Trophoblast cell (in vitro differentiated cells and primary cell): ENCODE measurements around the gene IFI44.

ENCODE experiments used
- DNase-seq, 2 donors: peaks; one replicate each; pipeline ENCODE4 v3.0.0-alpha.2; 2016
- H2AFZ ChIP-seq: 2 replicates; pipeline ENCODE4 v1.6.1; 2013; ENCODE audit warnings: low read length, moderate library complexity, mild to moderate bottlenecking; ENCODE audit not compliant: insufficient read depth, poor library complexity
- H2AK5ac ChIP-seq: 2 replicates; pipeline ENCODE4 v1.6.1; 2013; ENCODE audit warnings: mild to moderate bottlenecking, low read length
- H2BK120ac ChIP-seq: 2 replicates; pipeline ENCODE4 v1.6.1; 2013; ENCODE audit warnings: low read length, mild to moderate bottlenecking, moderate library complexity; ENCODE audit not compliant: insufficient read depth, poor library complexity
- H2BK12ac ChIP-seq: 2 replicates; pipeline ENCODE4 v1.6.1; 2013; ENCODE audit warnings: mild to moderate bottlenecking, low read length, moderate library complexity
- H2BK5ac ChIP-seq: 2 replicates; pipeline ENCODE4 v1.6.1; 2013; ENCODE audit warnings: low read length, low read depth, moderate library complexity, mild to moderate bottlenecking; ENCODE audit not compliant: poor library complexity
- H3K14ac ChIP-seq: 2 replicates; pipeline ENCODE4 v1.6.1; 2013; ENCODE audit warnings: mild to moderate bottlenecking, low read length
- H3K18ac ChIP-seq: 2 replicates; pipeline ENCODE4 v1.6.1; 2013; ENCODE audit warnings: mild to moderate bottlenecking, low read length
- H3K23ac ChIP-seq: 2 replicates; pipeline ENCODE4 v1.6.1; 2013; ENCODE audit warnings: low read length
- H3K27ac ChIP-seq: 2 replicates; pipeline ENCODE4 v1.5.1; 2013; ENCODE audit warnings: low read depth, mild to moderate bottlenecking, inconsistent platforms, low read length, moderate library complexity
- H3K27me3 ChIP-seq: 2 replicates; pipeline ENCODE4 v1.6.1; 2013; ENCODE audit warnings: inconsistent platforms, mild to moderate bottlenecking, low read length, moderate library complexity; ENCODE audit not compliant: insufficient read depth
- H3K36me3 ChIP-seq, 2 experiments: 1 replicate in 1 of 2; 2 replicates in 1 of 2; pipeline ENCODE4 v1.6.1; 2013; ENCODE audit warnings: low read length in 2 of 2, mild to moderate bottlenecking in 2 of 2, moderate library complexity in 1 of 2; ENCODE audit not compliant: insufficient read depth in 2 of 2, control insufficient read depth in 1 of 2
- H3K4ac ChIP-seq: 2 replicates; pipeline ENCODE4 v1.6.1; 2013; ENCODE audit warnings: low read depth, mild to moderate bottlenecking, low read length, moderate library complexity
- H3K4me1 ChIP-seq, 2 experiments: 1 replicate in 1 of 2; 2 replicates in 1 of 2; pipeline ENCODE4 v1.6.1; 2013; ENCODE audit warnings: low read length in 2 of 2, mild to moderate bottlenecking in 2 of 2, moderate library complexity in 1 of 2; ENCODE audit not compliant: insufficient read depth in 2 of 2, control insufficient read depth in 1 of 2
- H3K4me2 ChIP-seq: 2 replicates; pipeline ENCODE4 v1.6.1; 2013; ENCODE audit warnings: inconsistent platforms, mild to moderate bottlenecking, low read length, moderate library complexity
- H3K4me3 ChIP-seq: 2 replicates; pipeline ENCODE4 v1.5.1; 2013; ENCODE audit warnings: mild to moderate bottlenecking, low read depth, low read length, inconsistent platforms
- H3K79me1 ChIP-seq: one replicate; pipeline ENCODE4 v1.6.1; 2013; ENCODE audit warnings: low read length
- H3K79me2 ChIP-seq: 2 replicates; pipeline ENCODE4 v1.6.1; 2013; ENCODE audit warnings: low read length, mild to moderate bottlenecking; ENCODE audit not compliant: control insufficient read depth, insufficient read depth, poor library complexity
- H3K9ac ChIP-seq: 2 replicates; pipeline ENCODE4 v1.6.1; 2013; ENCODE audit warnings: mild to moderate bottlenecking, low read length
- H3K9me3 ChIP-seq: 2 replicates; pipeline ENCODE4 v1.6.1; 2013; ENCODE audit warnings: low read depth, mild to moderate bottlenecking, control low read depth, inconsistent platforms, low read length; ENCODE audit not compliant: insufficient read depth
- H4K12ac ChIP-seq: 2 replicates; pipeline ENCODE4 v1.6.1; 2013; ENCODE audit warnings: low read depth, mild to moderate bottlenecking, low read length, moderate library complexity
- H4K8ac ChIP-seq: 2 replicates; pipeline ENCODE4 v1.6.1; 2013; ENCODE audit warnings: low read depth, mild to moderate bottlenecking, low read length, moderate library complexity
- H4K91ac ChIP-seq: one replicate; pipeline ENCODE4 v1.6.1; 2013; ENCODE audit warnings: low read depth, mild to moderate bottlenecking, low read length, moderate library complexity
- WGBS: extraction: QIAGEN DNeasy Blood & Tissue Kit; methylation state at CpG from one replicate; pipeline ENCODE4 v1.1.7; 2013; ENCODE audit warnings: missing lambda C conversion rate; ENCODE audit not compliant: insufficient read length, insufficient coverage; ENCODE audit errors: extremely low coverage; 5-methylcytosine and 5-hydroxymethylcytosine counted together

IFI44 gene

GRCh38 chr1:78622548-78622947, 27.1 kb upstream of the IFI44 start:
- H3K4me1 ChIP-seq = no peaks in the 10 kb centered on the region
- no peaks in the 10 kb centered on the region for H3K9me3 ChIP-seq
- H3K4me2 ChIP-seq = no peak overlapping the region
- H4K12ac ChIP-seq = no peak overlapping the region
- no peak overlapping the region for H2BK5ac ChIP-seq
- no peak overlapping the region for H3K14ac ChIP-seq
- no peak overlapping the region for H3K23ac ChIP-seq
- no peak overlapping the region for H2BK12ac ChIP-seq
- no peaks in the 10 kb centered on the region for H3K79me2 ChIP-seq
- no peak overlapping the region for H3K4ac ChIP-seq
- H3K27ac ChIP-seq = no peak overlapping the region
- no peak for DNase-seq
- H4K91ac ChIP-seq = no peak overlapping the region
- H3K79me1 ChIP-seq = no peaks in the 10 kb centered on the region
- no CpG with 5 or more reads among the region's 4 CpGs for WGBS
- no peaks in the 10 kb centered on the region for H3K27me3 ChIP-seq
- H2BK120ac ChIP-seq = no peak overlapping the region
- no peak overlapping the region for H3K4me3 ChIP-seq
- no peaks in the 10 kb centered on the region for H3K36me3 ChIP-seq
- H2AK5ac ChIP-seq = no peak overlapping the region
- H3K18ac ChIP-seq = no peak overlapping the region
- H4K8ac ChIP-seq = no peak overlapping the region
- no peak overlapping the region for H3K9ac ChIP-seq
- H2AFZ ChIP-seq = no peak overlapping the region

GRCh38 chr1:78624035-78624434, 25.6 kb upstream of the IFI44 start:
- Histone ChIP-seq H3K14ac (no peak overlapping the region), H4K91ac (no peak overlapping the region), H3K4me3 (no peak overlapping the region), H2AK5ac (no peak overlapping the region), H3K79me2 (no peaks in the 10 kb centered on the region), H2BK12ac (no peak overlapping the region), H3K9ac (no peak overlapping the region), H3K18ac (no peak overlapping the region), H4K12ac (no peak overlapping the region), H3K36me3 (no peaks in the 10 kb centered on the region), H3K27me3 (no peaks in the 10 kb centered on the region), H2BK5ac (no peak overlapping the region), H3K27ac (no peak overlapping the region), H2BK120ac (no peak overlapping the region), H3K4me1 (no peaks in the 10 kb centered on the region), H3K23ac (no peak overlapping the region), H4K8ac (no peak overlapping the region), H2AFZ (no peak overlapping the region), H3K9me3 (no peaks in the 10 kb centered on the region), H3K79me1 (no peaks in the 10 kb centered on the region), H3K4ac (no peak overlapping the region), H3K4me2 (no peak overlapping the region)
- DNase-seq = no peak
- no CpG with 5 or more reads among the region's 7 CpGs for WGBS

GRCh38 chr1:78627321-78627720, 22.3 kb upstream of the IFI44 start:
- Histone ChIP-seq H3K4ac (no peak overlapping the region), H2AK5ac (no peak overlapping the region), H3K27ac (no peak overlapping the region), H4K91ac (no peak overlapping the region), H4K8ac (no peak overlapping the region), H3K18ac (no peak overlapping the region), H3K4me2 (no peak overlapping the region), H2BK12ac (no peak overlapping the region), H3K79me1 (no peaks in the 10 kb centered on the region), H3K27me3 (no peaks in the 10 kb centered on the region), H4K12ac (no peak overlapping the region), H3K4me1 (no peaks in the 10 kb centered on the region), H3K4me3 (no peak overlapping the region), H3K9ac (no peak overlapping the region), H2BK5ac (no peak overlapping the region), H3K9me3 (no peaks in the 10 kb centered on the region), H2AFZ (no peak overlapping the region), H3K79me2 (no peaks in the 10 kb centered on the region), H2BK120ac (no peak overlapping the region), H3K23ac (no peak overlapping the region), H3K14ac (no peak overlapping the region), H3K36me3 (no peaks in the 10 kb centered on the region)
- DNase-seq = no peak
- no CpG with 5 or more reads among the region's 1 CpG for WGBS

GRCh38 chr1:78630600-78630999, 19.0 kb upstream of the IFI44 start:
- no peaks in the 10 kb centered on the region for H3K79me1 ChIP-seq
- no CpG with 5 or more reads among the region's 2 CpGs for WGBS
- no peaks in the 10 kb centered on the region for H3K79me2 ChIP-seq
- H3K27ac ChIP-seq = no peak overlapping the region
- no peak overlapping the region for H2AFZ ChIP-seq
- no peak overlapping the region for H2BK120ac ChIP-seq
- H3K14ac ChIP-seq = no peak overlapping the region
- H3K9me3 ChIP-seq = no peaks in the 10 kb centered on the region
- H3K4me1 ChIP-seq = no peaks in the 10 kb centered on the region
- H2BK5ac ChIP-seq = no peak overlapping the region
- DNase-seq = no peak
- H3K4me2 ChIP-seq = no peak overlapping the region
- H3K4me3 ChIP-seq = no peak overlapping the region
- H4K12ac ChIP-seq = no peak overlapping the region
- H3K9ac ChIP-seq = no peak overlapping the region
- no peak overlapping the region for H3K23ac ChIP-seq
- H4K91ac ChIP-seq = no peak overlapping the region
- no peaks in the 10 kb centered on the region for H3K36me3 ChIP-seq
- H3K18ac ChIP-seq = no peak overlapping the region
- no peak overlapping the region for H2AK5ac ChIP-seq
- no peak overlapping the region for H4K8ac ChIP-seq
- no peaks in the 10 kb centered on the region for H3K27me3 ChIP-seq
- H2BK12ac ChIP-seq = no peak overlapping the region
- no peak overlapping the region for H3K4ac ChIP-seq
